HCT116 (cell line): ENCODE data around the gene DRD3. TPM values are rescaled to one million over a fixed set of nuclear protein-coding genes. Genes with fewer than 3 reads are reported as not detected.
A peak's percentile ranks its signal among the peaks of the same experiment; 100 is the strongest.

ENCODE experiments used
- ATAC-seq: fragments of 200-7000 bp; cut with Tn5 transposase; 2 replicates; pipeline ENCODE4 v1.9.1; 2020; ENCODE audit warnings: mild to moderate bottlenecking, moderate library complexity
- BruUV-seq: library from RNA; stranded (reverse); fragments of 400-500 nt; replicated peaks from 2 replicates; lab custom pipeline; 2021; lab: Mats Ljungman, UMichigan
- CTCF ChIA-PET: fragments of 300-600 bp; sonication (Branson Sonifier 250); formaldehyde crosslinking; loops from one replicate; lab custom pipeline; 2021; ENCODE audit warnings: antibody characterized with exemption; lab: Charles Lee
- POLR2A ChIA-PET: fragments of 300-600, 350-600 bp; sonication (Branson Sonifier 250); formaldehyde crosslinking; loops from one replicate; lab custom pipeline; 2021; ENCODE audit warnings: antibody characterized with exemption; lab: Charles Lee
- RAD21 ChIA-PET, 2 experiments: fragments of 300-600 bp; sonication (Branson Sonifier 250); formaldehyde crosslinking; loops; one replicate each; lab custom pipeline; 2023; ENCODE audit warnings: low total read pairs in 2 of 2; ENCODE audit not compliant: uncharacterized antibody in 2 of 2, unreplicated experiment in 2 of 2, low non-redundant PET in 1 of 2; lab: Charles Lee
- DNase-seq: peaks from one replicate; pipeline ENCODE4 v3.0.0-alpha.2; 2010; ENCODE audit warnings: low read depth, low spot score
- H2AFZ ChIP-seq: fragments of 200-600 bp; shearing (Covaris generic), sonication (generic); 2 replicates; pipeline ENCODE4 v1.6.1; 2017; ENCODE audit warnings: low read depth, mixed run types, mixed read lengths, antibody characterized with exemption, low read length; ENCODE audit not compliant: poor library complexity, severe bottlenecking
- H3K27ac ChIP-seq: 2 replicates; pipeline ENCODE4 v1.5.1; 2012; ENCODE audit warnings: low read depth, low read length
- H3K27me3 ChIP-seq: fragments of 200-600 bp; sonication (generic); 2 replicates; pipeline ENCODE4 v1.6.1; 2016; ENCODE audit warnings: mixed run types, low read length, mixed read lengths; ENCODE audit not compliant: insufficient read depth
- H3K36me3 ChIP-seq, 2 experiments: fragments of 200-500 bp in 1 of 2; fragments of 200-600 bp in 1 of 2; sonication (Bioruptor generic) in 1 of 2; sonication (generic) in 1 of 2; 2 replicates each; pipeline versions ENCODE4 v1.5.1 to v1.6.1; 2014 to 2016; ENCODE audit warnings: low read length in 2 of 2, inconsistent platforms in 1 of 2, mixed read lengths in 1 of 2, mixed run types in 1 of 2; ENCODE audit not compliant: insufficient read depth in 2 of 2, control insufficient read depth in 1 of 2
- H3K4me1 ChIP-seq, 2 experiments: fragments of 200-600 bp in 1 of 2; sonication (generic) in 1 of 2; 2 replicates each; pipeline versions ENCODE4 v1.5.1 to v1.6.1; 2012 to 2017; ENCODE audit warnings: low read length in 2 of 2, inconsistent platforms in 1 of 2, mild to moderate bottlenecking in 1 of 2, mixed read lengths in 1 of 2, mixed run types in 1 of 2, moderate library complexity in 1 of 2; ENCODE audit not compliant: insufficient read depth in 2 of 2, control insufficient read depth in 1 of 2
- H3K4me2 ChIP-seq: fragments of 200-600 bp; sonication (generic); 2 replicates; pipeline ENCODE4 v1.6.1; 2017; ENCODE audit warnings: mixed run types, low read length, mixed read lengths
- H3K4me3 ChIP-seq, 2 experiments: fragments of 200-600 bp in 1 of 2; sonication (generic) in 1 of 2; replicated peaks in 1 of 2; 2 replicates each; pipeline ENCODE4 v1.5.1; 2011 to 2016; ENCODE audit warnings: low read length in 2 of 2, control low read depth in 1 of 2, low read depth in 1 of 2, mild to moderate bottlenecking in 1 of 2, mixed read lengths in 1 of 2, mixed run types in 1 of 2
- H3K79me2 ChIP-seq: fragments of 200-600 bp; sonication (generic); 2 replicates; pipeline ENCODE4 v1.6.1; 2017; ENCODE audit warnings: mild to moderate bottlenecking, mixed run types, low read length, moderate library complexity, mixed read lengths; ENCODE audit not compliant: insufficient read depth
- H3K9ac ChIP-seq: fragments of 200-600 bp; sonication (generic); 2 replicates; pipeline ENCODE4 v1.6.1; 2016; ENCODE audit warnings: low read length, mixed read lengths
- H3K9me2 ChIP-seq: fragments of 200-600 bp; sonication (generic), shearing (Covaris generic); 2 replicates; pipeline ENCODE4 v1.6.1; 2017; ENCODE audit warnings: mixed run types, mild to moderate bottlenecking, moderate library complexity; ENCODE audit not compliant: insufficient read depth
- H3K9me3 ChIP-seq, 2 experiments: fragments of 200-500 bp in 1 of 2; fragments of 200-600 bp in 1 of 2; sonication (Bioruptor generic) in 1 of 2; sonication (generic) in 1 of 2; 2 replicates each; pipeline ENCODE4 v1.6.1; 2014 to 2017; ENCODE audit warnings: low read length in 2 of 2, mixed read lengths in 2 of 2, inconsistent platforms in 1 of 2, low read depth in 1 of 2, mild to moderate bottlenecking in 1 of 2, mixed run types in 1 of 2, moderate library complexity in 1 of 2; ENCODE audit not compliant: control insufficient read depth in 1 of 2, insufficient read depth in 1 of 2
- H4K20me1 ChIP-seq: fragments of 200-600 bp; sonication (generic), shearing (Covaris generic); 2 replicates; pipeline ENCODE4 v1.6.1; 2017; ENCODE audit warnings: mixed run types, mild to moderate bottlenecking, moderate library complexity; ENCODE audit not compliant: insufficient read depth
- CBX3 ChIP-seq: IDR thresholded peaks from 2 replicates; pipeline ENCODE4 v1.6.1; 2012; ENCODE audit warnings: low read depth
- CTCF ChIP-seq, 3 experiments: fragments of 200-600 bp in 1 of 3; sonication (generic) in 1 of 3; IDR thresholded peaks in 2 of 3; conservative IDR thresholded peaks in 1 of 3; 2 replicates each; pipeline ENCODE4 v1.5.1; 2012 to 2017; ENCODE audit warnings: low read depth in 2 of 3, low read length in 2 of 3, antibody characterized with exemption in 1 of 3, borderline replicate concordance in 1 of 3, control low read depth in 1 of 3, mild to moderate bottlenecking in 1 of 3, mixed read lengths in 1 of 3, mixed run types in 1 of 3, moderate library complexity in 1 of 3; ENCODE audit not compliant: insufficient read depth in 1 of 3
- EGR1 ChIP-seq: IDR thresholded peaks from 2 replicates; pipeline ENCODE4 v1.6.1; 2012; ENCODE audit warnings: low read depth
- EZH2 ChIP-seq: fragments of 200-600 bp; sonication (generic); IDR thresholded peaks from 2 replicates; pipeline ENCODE4 v1.6.1; 2017; ENCODE audit warnings: antibody characterized with exemption, mixed run types
- RAD21 ChIP-seq: IDR thresholded peaks from 2 replicates; pipeline ENCODE4 v1.6.1; 2012; ENCODE audit warnings: low read depth, mild to moderate bottlenecking
- SRF ChIP-seq: IDR thresholded peaks from 2 replicates; pipeline ENCODE4 v1.6.1; 2012; ENCODE audit warnings: low read depth
- YY1 ChIP-seq: IDR thresholded peaks from 2 replicates; pipeline ENCODE4 v1.6.1; 2011; ENCODE audit warnings: low read length, low read depth, moderate library complexity, mild to moderate bottlenecking; ENCODE audit not compliant: insufficient replicate concordance; ENCODE audit errors: extremely low read depth
- ZBTB33 ChIP-seq: IDR thresholded peaks from 2 replicates; pipeline ENCODE4 v1.6.1; 2011; ENCODE audit warnings: mild to moderate bottlenecking, low read length, moderate library complexity; ENCODE audit not compliant: insufficient replicate concordance; ENCODE audit errors: extremely low read depth
- intact Hi-C: fragments of 100-400 bp; cut with micrococcal nuclease; formaldehyde crosslinking; loops from 2 replicates; pipeline ENCODE4 v1.10.0; 2022
- total RNA-seq: library from RNA; stranded (reverse); gene quantifications from one replicate; pipeline ENCODE4 v1.2.1, GENCODE V29; 2021; ENCODE audit not compliant: unreplicated experiment

DRD3 gene
- total RNA-seq, 1 experiment from 2014 or later: not detected

- intact Hi-C loops: loop anchor here (10.0 kb wide), 2 partner anchors 313 to 1657 kb away; no protein-coding TSS in a partner anchor
- CTCF ChIA-PET: no interaction called here
- RAD21 ChIA-PET: no interaction called here
Measured at GRCh38 chr3:114157321-114157720, 21.5 kb downstream of the DRD3 start.

GRCh38 chr3:114155370-114155821 lies 23.5 kb downstream of the DRD3 start:
- Histone ChIP-seq H3K27me3 (no peaks in the 10 kb centered on the region), H3K9me3 (no peaks in the 10 kb centered on the region), H3K9me2 (no peaks in the 10 kb centered on the region), H3K27ac (no peak overlapping the region), H2AFZ (peak overlapping the region; percentile 86), H3K4me3 (no peak overlapping the region), H3K79me2 (no peaks in the 10 kb centered on the region), H4K20me1 (no peaks in the 10 kb centered on the region), H3K9ac (no peak overlapping the region), H3K36me3 (no peaks in the 10 kb centered on the region)
- ChIA-PET POLR2A (no interaction called here), RAD21 (no interaction called here), CTCF (interaction anchor here (0.6 to 2.4 kb wide), 9 partner anchors 11 to 419 kb away, joined by 4 to 12 read pairs (median 5); no protein-coding TSS in a partner anchor)
- BruUV-seq: no TSS peak
- peak; percentile 39 for ATAC-seq
- DNase-seq: peak; percentile 34
- intact Hi-C loops: loop anchor here (10.0 kb wide), 2 partner anchors 311 to 1659 kb away; no protein-coding TSS in a partner anchor
- TF ChIP-seq YY1 (peak; percentile 86), CTCF (IDR thresholded peaks at IDR 0.05 in 2 of 3, conservative IDR thresholded peaks at IDR 0.05 in 1 of 3; ENCODE audit: borderline replicate concordance in 1 of 3, insufficient read depth in 1 of 3, low read depth in 2 of 3, low read length in 2 of 3) (peak; percentile 84 to 99 (median 92)), RAD21 (peak; percentile 50), CBX3 (peak; percentile 46; the same call in 1 of the 2 replicates), SRF (no peak), EGR1 (no peak)
- TF ChIP-seq, all 23 proteins: peak for 4
- Histone ChIP-seq H3K4me1 (peaks cover 0 to 11% of the 10 kb centered on the region in 2 experiments; a peak in 2 of 4 replicates), H3K4me2 (no peak overlapping the region)

More at GRCh38 chr3:114157321-114157720, 21.5 kb downstream of the DRD3 start:
- POLR2A ChIA-PET: no interaction called here
- H4K20me1 ChIP-seq: no peaks in the 10 kb centered on the region
- TF ChIP-seq ZBTB33: no peak
- no peak for TF ChIP-seq EZH2
- TF ChIP-seq, all 23 proteins: peak for 0
- BruUV-seq: no TSS peak
- Histone ChIP-seq H3K4me2 (no peak overlapping the region), H3K4me3 (no peak overlapping the region), H3K27me3 (no peaks in the 10 kb centered on the region), H3K27ac (no peak overlapping the region), H3K9me3 (no peaks in the 10 kb centered on the region), H3K36me3 (no peaks in the 10 kb centered on the region), H3K9ac (no peak overlapping the region), H3K79me2 (no peaks in the 10 kb centered on the region), H2AFZ (no peak overlapping the region), H3K9me2 (no peaks in the 10 kb centered on the region), H3K4me1 (peaks cover 0 to 9% of the 10 kb centered on the region in 2 experiments; a peak in 2 of 4 replicates)
- no peak for DNase-seq
- no peak for ATAC-seq
